ENCODE results near the gene GPX5.

DNA sequence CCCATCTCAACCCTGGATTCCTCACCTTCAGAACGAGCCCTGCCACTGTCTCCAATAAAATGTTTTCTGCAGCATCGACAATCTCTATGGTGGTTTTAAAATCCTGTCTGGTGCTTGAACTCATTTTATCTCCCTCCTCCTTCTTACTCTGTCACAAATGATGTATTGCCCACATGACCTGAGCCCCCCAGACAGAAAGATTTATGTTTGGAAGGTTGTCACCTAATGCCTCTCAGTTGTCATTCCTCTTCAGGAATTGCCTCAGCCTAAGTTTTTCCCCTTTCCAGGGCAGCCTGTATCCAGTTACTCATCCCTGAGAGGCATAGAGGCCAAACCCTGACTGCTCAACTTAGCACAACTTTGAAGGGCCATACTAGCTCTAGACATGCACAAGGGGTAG, 9.2 kb downstream of the GPX5 start:
- TF ChIP-seq ZBTB8A (tag by site-specific recombination; IDR thresholded peaks at IDR 0.05) (no peak), KLF1 (tag by site-specific recombination; IDR thresholded peaks at IDR 0.05) (no peak), CTCF (tag by site-specific recombination; IDR thresholded peaks at IDR 0.05) (no peak), SP2 (tag by site-specific recombination; IDR thresholded peaks at IDR 0.05) (no peak), ZNF324 (tag by site-specific recombination; IDR thresholded peaks at IDR 0.05) (no peak), ZNF571 (tag by site-specific recombination; IDR thresholded peaks at IDR 0.05) (no peak), ZNF600 (tag by site-specific recombination; IDR thresholded peaks at IDR 0.05) (no peak), ZNF629 (tag by site-specific recombination; IDR thresholded peaks at IDR 0.05) (no peak), PRDM1 (tag by site-specific recombination; IDR thresholded peaks at IDR 0.05) (no peak), HOXC10 (CRISPR knock-in tag; IDR thresholded peaks at IDR 0.05) (no peak), ZNF248 (tag by site-specific recombination; IDR thresholded peaks at IDR 0.05) (no peak), ZNF768 (tag by site-specific recombination; IDR thresholded peaks at IDR 0.05) (no peak), ZNF155 (tag by site-specific recombination; IDR thresholded peaks at IDR 0.05) (no peak)

Data from HEK293 (cell line).